ENCODE measurements around the gene MYO9A. TPM values are rescaled to one million over a fixed set of nuclear protein-coding genes. Genes with fewer than 3 reads are reported as not detected.

The MYO9A gene
- 10.1 and 10.3 TPM in 2 replicates for total RNA-seq

GRCh38 chr15:72118017-72118978, at the start of gene MYO9A, which contains the start of gene SENP8:
Gene MYO9A (minus strand): TSS chr15:72118150. CDS start chr15:72046563, 71,587 bp downstream.
Gene SENP8 (plus strand): TSS chr15:72118403. CDS start chr15:72139624, 21,221 bp downstream.

GRCh38 chr15:71810256-71811035, 307.5 kb downstream of the MYO9A start, which contains the start of gene NR2E3:
Gene NR2E3 (plus strand): TSS chr15:71810554. CDS start chr15:71810744, 190 bp downstream.

Other genes starting within 250 kb of the MYO9A start
- gene SENP8, start 253 bp upstream of the MYO9A start, total RNA-seq = 1.5 and 2.0 TPM in 2 replicates
- gene GRAMD2A, start 79.6 kb upstream of the MYO9A start, total RNA-seq = 0.74 and 1.5 TPM in 2 replicates
- gene PKM, start 113.0 kb upstream of the MYO9A start, total RNA-seq = 1,392 and 1,402 TPM in 2 replicates
- gene PARP6, start 154.4 kb upstream of the MYO9A start, total RNA-seq = 11.8 and 18.0 TPM in 2 replicates
- not detected in 2 replicates for gene CELF6, start 202.0 kb upstream of the MYO9A start, total RNA-seq